Brain pericyte (primary cell): ENCODE measurements around the gene TYSND1.
"Not testable (repeated sequence)": the region's sequence is repeated elsewhere in the genome, so short reads cannot be mapped to it uniquely, and the experiment has no call there.

Source experiments
- DNase-seq: peaks from one replicate; pipeline ENCODE4 v3.0.0-alpha.2; 2012; ENCODE audit warnings: low read depth, low spot score

Gene TYSND1

DNA sequence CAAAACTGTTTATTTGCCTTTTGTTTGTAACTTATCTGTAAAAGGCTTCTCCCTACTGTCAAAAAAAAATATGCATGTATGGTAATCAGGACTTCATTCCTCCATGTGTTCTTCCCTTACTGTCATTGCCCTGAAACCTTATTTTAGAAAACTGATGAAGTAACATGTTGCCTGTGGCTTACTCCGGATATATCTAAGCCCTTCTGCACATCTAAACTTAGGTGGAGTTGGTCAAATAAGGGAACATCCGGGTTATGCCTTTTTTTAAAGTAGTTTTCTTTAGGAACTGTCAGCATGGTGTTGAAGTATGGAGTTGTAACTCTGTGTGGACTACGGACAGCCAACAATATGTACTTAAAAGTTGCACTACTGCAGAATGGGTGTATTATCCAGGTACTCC lies 17.7 kb upstream of the TYSND1 start:
- DNase-seq = no peak

- no peak for DNase-seq
Observed at GRCh38 chr10:70163448-70163847, 16.9 kb upstream of the TYSND1 start.

- no peak for DNase-seq
Observed at GRCh38 chr10:70162892-70163201, 16.3 kb upstream of the TYSND1 start.

DNA sequence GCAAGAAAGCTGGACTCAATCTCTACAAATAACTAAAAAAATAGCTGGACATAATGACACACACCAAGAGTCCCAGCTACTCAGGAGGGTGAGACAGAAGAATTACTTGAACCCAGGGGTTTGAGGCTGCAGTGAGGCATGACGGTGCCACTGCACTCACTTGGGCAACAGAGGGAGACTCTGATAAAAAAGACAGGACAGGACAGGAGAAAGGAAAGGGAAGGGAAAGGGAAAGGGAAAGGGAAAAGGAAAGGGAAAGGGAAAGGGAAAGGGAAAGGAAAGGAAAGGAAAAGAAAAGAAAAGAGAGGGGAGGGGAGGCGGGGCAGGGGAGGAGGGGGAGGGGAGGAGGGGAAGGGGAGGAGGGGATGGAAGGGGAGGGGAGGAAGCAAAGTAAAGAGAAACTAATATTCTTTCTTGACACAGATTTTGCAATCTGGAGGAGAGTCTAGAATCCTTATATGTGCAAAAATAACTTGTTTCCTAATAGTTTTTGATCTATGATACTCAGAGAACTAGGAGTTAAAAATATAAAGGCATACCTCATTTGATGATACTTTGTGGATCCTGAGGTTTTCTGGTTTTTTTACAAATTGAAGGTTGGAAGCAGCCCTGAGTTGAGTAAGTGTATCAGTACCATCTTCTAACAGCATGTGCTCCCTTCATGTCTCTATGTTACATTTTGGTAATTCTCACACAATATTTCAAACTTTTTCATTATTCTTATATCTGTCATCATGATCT lies 15.8 kb upstream of the TYSND1 start:
- DNase-seq = no peak

GRCh38 chr10:70160798-70161197 lies 14.3 kb upstream of the TYSND1 start:
- no peak for DNase-seq

- not testable (repeated sequence) for DNase-seq
Observed at GRCh38 chr10:70159366-70159765, 12.9 kb upstream of the TYSND1 start.

DNA sequence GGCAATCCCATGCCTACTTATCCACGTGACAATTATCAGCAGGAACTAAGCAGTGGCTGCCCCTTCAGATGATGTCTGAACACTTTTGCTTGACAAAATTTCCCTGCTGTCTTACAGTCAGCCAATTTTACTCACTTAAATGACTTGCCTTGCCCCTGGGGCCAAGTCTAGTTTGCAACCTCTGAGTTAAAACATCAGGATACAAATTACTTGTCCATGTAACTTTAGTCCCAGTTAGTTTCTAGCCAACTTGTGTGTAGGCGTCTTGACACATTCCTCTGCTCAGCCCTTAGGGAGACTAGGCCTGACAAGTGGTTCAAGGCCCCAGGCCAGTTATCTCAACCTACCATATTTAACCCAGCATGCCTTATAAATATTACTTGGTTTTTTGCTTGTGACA lies 11.6 kb upstream of the TYSND1 start:
- DNase-seq = no peak

- no peak for DNase-seq
Observed at GRCh38 chr10:70155255-70155838, 8.8 kb upstream of the TYSND1 start.

DNA sequence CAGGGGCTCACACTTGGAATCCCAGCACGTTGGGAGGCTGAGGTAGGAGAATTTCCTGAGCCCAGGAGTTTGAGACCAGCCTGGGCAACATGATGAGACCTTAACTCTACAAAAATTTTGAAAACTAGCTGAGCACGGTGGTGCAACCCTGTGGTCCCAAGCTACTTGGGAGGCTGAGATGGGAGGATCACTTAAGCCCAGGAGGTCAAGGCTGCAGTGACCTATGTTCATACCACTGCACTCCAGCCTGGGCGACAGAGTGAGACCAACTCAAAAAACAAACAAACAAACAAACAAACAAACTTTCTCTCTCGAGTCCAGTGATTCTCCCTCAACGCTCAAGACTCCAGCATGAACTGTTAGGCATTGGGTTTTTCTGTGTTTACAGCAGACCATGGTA lies 2.0 kb upstream of the TYSND1 start:
- no peak for DNase-seq

DNA sequence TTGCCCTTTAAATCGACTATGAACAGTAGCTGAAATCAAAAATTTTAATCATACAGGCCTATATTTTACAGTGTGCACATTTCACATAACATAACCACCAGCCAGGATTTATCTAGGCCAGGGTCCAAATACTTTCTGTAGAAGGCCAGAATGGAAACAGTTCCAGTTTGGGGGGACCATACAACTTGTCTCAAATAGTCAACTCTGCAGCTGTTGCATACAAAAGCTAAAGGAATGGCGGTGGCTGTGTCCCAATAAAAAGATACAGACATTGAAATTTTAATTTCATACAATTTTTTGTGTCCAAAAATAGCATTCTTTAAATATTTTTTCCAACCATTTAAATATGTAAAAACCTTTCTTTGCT lies 742 bp upstream of the TYSND1 start:
- no peak for DNase-seq

- no peak for DNase-seq
Observed at GRCh38 chr10:70145666-70146488, 623 bp downstream of the TYSND1 start.

DNA sequence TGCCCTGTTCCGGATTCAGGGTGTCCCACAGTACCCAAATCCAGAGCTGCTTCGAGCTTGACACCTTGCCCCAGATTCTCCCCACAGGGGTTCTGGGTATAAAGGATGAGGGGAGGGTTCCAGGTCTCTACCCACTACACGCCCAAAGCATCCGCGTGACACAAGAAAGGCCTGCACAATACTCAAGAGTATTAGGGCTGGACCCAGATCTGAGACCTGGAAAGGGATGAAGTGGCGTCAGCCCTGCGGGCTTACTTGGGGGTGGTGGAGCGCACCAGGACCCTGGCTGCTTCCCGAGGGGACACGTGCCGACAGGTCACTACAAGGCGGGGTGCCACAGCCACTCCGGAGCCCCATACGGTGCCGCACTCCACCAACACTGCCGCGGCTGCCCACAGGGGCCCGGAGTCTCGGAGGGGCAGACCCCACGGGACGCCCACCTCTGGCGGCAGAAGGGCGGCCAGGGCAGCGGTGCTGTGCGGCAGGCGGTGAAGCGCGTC lies 1.3 kb downstream of the TYSND1 start:
- DNase-seq = no peak

- no peak for DNase-seq
Observed at GRCh38 chr10:70144372-70145110, 2.0 kb downstream of the TYSND1 start.

DNA sequence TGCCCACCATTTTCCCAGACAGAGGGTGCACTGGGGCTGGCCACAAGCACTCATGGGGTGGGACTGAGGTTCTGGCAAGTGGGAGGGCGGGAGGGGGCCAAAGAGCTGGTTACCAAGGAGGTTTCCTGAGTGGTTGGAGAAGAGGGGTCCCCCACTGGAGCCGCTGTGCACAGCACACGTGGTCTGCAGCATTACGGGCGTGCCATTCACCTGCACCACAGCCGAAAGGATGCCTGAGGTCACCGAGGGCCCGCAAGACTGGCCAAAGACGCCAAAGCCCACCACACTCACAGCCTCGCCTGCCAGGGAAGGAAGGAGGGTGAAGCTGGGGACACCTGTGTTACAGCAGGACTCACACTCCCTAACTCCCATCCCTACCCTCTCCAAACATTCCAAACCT lies 3.9 kb downstream of the TYSND1 start:
- no peak for DNase-seq

- no peak for DNase-seq
Observed at GRCh38 chr10:70140297-70140696, 6.2 kb downstream of the TYSND1 start.

DNA sequence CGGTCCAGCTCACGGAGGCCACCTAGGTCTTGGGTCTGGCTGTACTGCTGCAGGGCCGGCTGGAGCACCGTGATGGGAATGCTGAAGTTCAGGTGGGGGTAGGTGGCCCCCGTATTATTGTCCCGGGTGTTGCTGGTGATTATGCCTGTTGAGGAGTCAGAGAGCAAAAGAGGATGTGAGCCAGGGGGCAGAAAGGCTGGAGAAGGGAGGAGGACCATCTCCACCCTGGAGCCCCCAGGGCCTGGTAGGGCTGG lies 6.6 kb downstream of the TYSND1 start:
- DNase-seq = no peak

DNA sequence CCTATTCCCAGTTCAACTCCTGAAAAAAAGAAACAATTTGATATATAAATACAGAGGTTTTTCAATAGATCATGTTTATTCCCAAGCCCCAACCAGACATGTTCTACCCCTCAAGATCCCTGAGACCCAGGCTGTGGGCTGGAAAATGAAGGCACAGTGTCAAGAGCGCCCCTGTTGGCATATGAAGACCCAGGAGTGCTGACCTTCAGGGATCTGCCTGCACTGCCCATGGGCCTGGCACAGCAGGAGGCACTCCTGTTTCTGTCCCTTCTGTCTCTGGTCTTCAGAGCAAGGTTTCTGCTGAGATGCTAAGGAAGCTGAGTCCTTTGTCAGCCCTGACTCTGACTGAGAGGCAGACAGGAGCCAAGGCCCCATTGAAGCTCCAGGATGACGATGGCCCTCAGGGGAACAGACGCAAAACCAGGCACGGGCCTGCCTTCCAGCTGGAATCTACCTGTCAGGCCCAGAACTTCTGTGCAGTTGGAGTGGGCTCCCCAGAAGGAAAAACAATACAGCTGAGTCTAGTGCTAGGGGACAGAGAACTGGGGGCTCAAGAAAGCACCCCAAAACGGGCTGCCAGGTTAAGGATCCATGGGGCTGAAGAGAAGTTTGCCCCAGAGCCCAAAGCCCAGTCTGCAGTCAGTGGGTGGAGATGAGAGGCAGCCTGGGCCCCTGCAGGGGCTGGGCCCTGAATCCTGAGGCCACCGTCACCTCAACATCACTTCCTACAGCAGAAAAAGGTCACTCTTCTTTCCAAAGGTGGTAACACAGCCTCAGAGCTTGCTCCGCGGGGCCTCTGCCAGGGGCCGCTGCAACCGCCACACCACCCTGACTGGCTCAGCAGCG lies 7.1 kb downstream of the TYSND1 start:
- DNase-seq = no peak

DNA sequence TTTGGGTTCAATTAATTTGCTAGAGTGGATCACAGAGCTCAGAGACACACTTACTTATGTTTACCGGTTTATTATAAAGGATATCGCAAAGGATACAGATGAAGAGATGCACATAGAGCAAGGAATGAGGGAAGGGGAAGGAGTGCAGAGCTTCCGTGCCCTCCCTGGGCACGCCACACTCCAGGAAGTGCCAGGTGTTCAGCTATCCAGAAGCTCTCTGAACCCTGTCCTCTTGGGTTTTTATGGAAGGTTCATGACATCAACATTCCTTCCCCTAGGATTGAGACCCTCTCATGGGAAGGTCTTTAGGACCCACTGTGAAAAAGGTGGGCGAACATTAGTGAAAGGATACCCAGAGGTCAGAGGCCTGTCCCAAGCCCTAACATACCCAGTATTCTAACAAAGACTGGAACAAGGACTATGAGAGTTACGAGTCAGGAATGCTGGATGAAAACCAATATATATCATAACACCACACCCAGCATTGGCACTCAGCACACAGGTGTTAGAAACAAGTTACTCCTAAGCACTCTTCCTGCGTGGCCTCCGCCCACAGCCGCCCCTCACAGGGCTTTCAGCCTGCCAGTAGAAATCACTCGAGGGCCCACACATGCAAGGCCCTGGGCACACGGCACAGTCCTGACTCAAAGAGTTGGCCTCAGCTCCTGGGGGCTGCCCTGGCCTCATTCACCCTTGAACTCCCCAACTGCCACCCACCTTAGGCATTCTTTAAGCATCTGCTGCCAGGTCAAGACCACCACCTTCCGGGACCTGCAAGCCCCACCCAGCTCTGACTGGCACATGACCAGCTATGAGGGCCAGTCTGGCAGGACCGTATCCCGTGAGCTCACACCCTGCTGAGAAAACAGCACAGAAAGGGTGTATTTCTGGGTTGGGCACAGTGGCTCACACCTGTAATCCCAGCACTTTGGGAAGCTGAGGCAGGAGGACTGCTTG lies 8.3 kb downstream of the TYSND1 start:
- no peak for DNase-seq

- no peak for DNase-seq
Observed at GRCh38 chr10:70137135-70137534, 9.4 kb downstream of the TYSND1 start.

GRCh38 chr10:70135684-70136083 lies 10.8 kb downstream of the TYSND1 start:
- no peak for DNase-seq
